OCI-LY3 (cell line): ENCODE measurements around the gene SULT1A2.

Source experiments
- H2AFZ ChIP-seq: fragments of 200-600, 300-600 bp; shearing (Covaris generic); 2 replicates; pipeline ENCODE4 v1.6.0; 2014; ENCODE audit warnings: antibody characterized with exemption, low read depth, low read length
- H3K27ac ChIP-seq: fragments of 200-600, 300-600 bp; sonication (generic); 2 replicates; pipeline ENCODE4 v1.5.1; 2014; ENCODE audit warnings: mild to moderate bottlenecking, low read length, moderate library complexity, mixed read lengths
- H3K27me3 ChIP-seq: fragments of 200-600, 300-600 bp; sonication (generic); 2 replicates; pipeline ENCODE4 v1.6.1; 2014; ENCODE audit warnings: low read depth, low read length, mixed read lengths
- H3K36me3 ChIP-seq: fragments of 200-600, 300-600 bp; sonication (generic); replicated peaks from 2 replicates; pipeline ENCODE3; 2014; ENCODE audit warnings: low read depth, low read length, mixed read lengths
- H3K4me1 ChIP-seq: fragments of 300-600, 200-600 bp; sonication (generic); 2 replicates; pipeline ENCODE4 v1.6.1; 2014; ENCODE audit warnings: low read length, mixed read lengths
- H3K4me2 ChIP-seq: fragments of 200-600, 300-600 bp; sonication (generic); 2 replicates; pipeline ENCODE4 v1.6.1; 2014; ENCODE audit warnings: low read length, mixed read lengths
- H3K4me3 ChIP-seq: fragments of 300-600, 200-600 bp; sonication (generic); 2 replicates; pipeline ENCODE4 v1.5.1; 2014; ENCODE audit warnings: antibody characterized with exemption, mild to moderate bottlenecking, low read length, moderate library complexity
- H3K79me2 ChIP-seq: fragments of 300-600, 200-600 bp; shearing (Covaris generic); 2 replicates; pipeline ENCODE4 v1.6.1; 2014; ENCODE audit warnings: mild to moderate bottlenecking, low read length, mixed read lengths
- H3K9ac ChIP-seq: fragments of 300-600, 200-600 bp; shearing (Covaris generic); 2 replicates; pipeline ENCODE4 v1.6.0; 2014; ENCODE audit warnings: mild to moderate bottlenecking, low read length, moderate library complexity
- H3K9me3 ChIP-seq: fragments of 200-600, 300-600 bp; shearing (Covaris generic); 2 replicates; pipeline ENCODE4 v1.6.1; 2014; ENCODE audit warnings: low read length, mixed read lengths; ENCODE audit not compliant: insufficient read depth
- H4K20me1 ChIP-seq: fragments of 200-600, 300-600 bp; sonication (generic); 2 replicates; pipeline ENCODE4 v1.6.1; 2016; ENCODE audit warnings: low read length, mixed read lengths; ENCODE audit not compliant: insufficient read depth
- CTCF ChIP-seq: fragments of 200-600, 300-600 bp; sonication (generic); IDR thresholded peaks from 2 replicates; pipeline ENCODE4 v1.5.1; 2014; ENCODE audit warnings: antibody characterized with exemption, low read length, low read depth
- EZH2phosphoT487 ChIP-seq: fragments of 200-600 bp; shearing (Covaris generic); IDR thresholded peaks from 2 replicates; pipeline ENCODE4 v1.6.1; 2018; ENCODE audit warnings: antibody characterized with exemption, mixed run types, low read depth

Gene SULT1A2

GRCh38 chr16:28591355-28591754, 5.5 kb downstream of the SULT1A2 start:
- TF ChIP-seq CTCF, result no peak
- no peak for TF ChIP-seq EZH2phosphoT487
- Histone ChIP-seq H3K4me1 (0 out of 2 replicates have a peak, but pooled peaks cover under 1% of the 10 kb centered on the region), H4K20me1 (no peaks in the 10 kb centered on the region), H3K9ac (no peak overlapping the region), H3K4me3 (no peak overlapping the region), H2AFZ (no peak overlapping the region), H3K79me2 (no peaks in the 10 kb centered on the region), H3K27ac (no peak overlapping the region), H3K9me3 (no peaks in the 10 kb centered on the region), H3K4me2 (no peak overlapping the region), H3K27me3 (no peaks in the 10 kb centered on the region), H3K36me3 (peaks cover 6% of the 10 kb centered on the region)

GRCh38 chr16:28590384-28591340, 6.2 kb downstream of the SULT1A2 start:
- Histone ChIP-seq H3K4me2 (no peak overlapping the region), H3K79me2 (no peaks in the 10 kb centered on the region), H2AFZ (no peak overlapping the region), H3K4me1 (peaks cover 7% of the 10 kb centered on the region), H3K27me3 (no peaks in the 10 kb centered on the region), H4K20me1 (no peaks in the 10 kb centered on the region), H3K9ac (no peak overlapping the region), H3K9me3 (no peaks in the 10 kb centered on the region), H3K27ac (no peak overlapping the region), H3K36me3 (peaks cover 8% of the 10 kb centered on the region), H3K4me3 (no peak overlapping the region)
- TF ChIP-seq CTCF (no peak), EZH2phosphoT487 (no peak)

GRCh38 chr16:28589930-28590329, 6.9 kb downstream of the SULT1A2 start:
- Histone ChIP-seq H3K27me3 (no peaks in the 10 kb centered on the region), H3K4me1 (peaks cover 14% of the 10 kb centered on the region), H3K4me2 (no peak overlapping the region), H3K27ac (no peak overlapping the region), H3K9me3 (no peaks in the 10 kb centered on the region), H3K36me3 (peaks cover 15% of the 10 kb centered on the region), H3K9ac (no peak overlapping the region), H3K4me3 (no peak overlapping the region), H2AFZ (no peak overlapping the region), H3K79me2 (no peaks in the 10 kb centered on the region), H4K20me1 (no peaks in the 10 kb centered on the region)
- TF ChIP-seq EZH2phosphoT487 (no peak), CTCF (no peak)

GRCh38 chr16:28589069-28589468, 7.8 kb downstream of the SULT1A2 start:
- TF ChIP-seq CTCF (no peak), EZH2phosphoT487 (no peak)
- H3K36me3 ChIP-seq, result peaks cover 17% of the 10 kb centered on the region
- H3K27ac ChIP-seq, result no peak overlapping the region

More at GRCh38 chr16:28589069-28589468, 7.8 kb downstream of the SULT1A2 start:
- Histone ChIP-seq H3K4me2 (no peak overlapping the region), H4K20me1 (no peaks in the 10 kb centered on the region), H3K9ac (no peak overlapping the region), H3K4me1 (peaks cover 16% of the 10 kb centered on the region), H3K4me3 (no peak overlapping the region), H2AFZ (no peak overlapping the region), H3K27me3 (no peaks in the 10 kb centered on the region), H3K9me3 (no peaks in the 10 kb centered on the region), H3K79me2 (no peaks in the 10 kb centered on the region)
